Measurements from ENCODE around the gene UBE3A.
"Not testable (repeated sequence)": the region's sequence is repeated elsewhere in the genome, so short reads cannot be mapped to it uniquely, and the experiment has no call there.

UBE3A gene

DNA sequence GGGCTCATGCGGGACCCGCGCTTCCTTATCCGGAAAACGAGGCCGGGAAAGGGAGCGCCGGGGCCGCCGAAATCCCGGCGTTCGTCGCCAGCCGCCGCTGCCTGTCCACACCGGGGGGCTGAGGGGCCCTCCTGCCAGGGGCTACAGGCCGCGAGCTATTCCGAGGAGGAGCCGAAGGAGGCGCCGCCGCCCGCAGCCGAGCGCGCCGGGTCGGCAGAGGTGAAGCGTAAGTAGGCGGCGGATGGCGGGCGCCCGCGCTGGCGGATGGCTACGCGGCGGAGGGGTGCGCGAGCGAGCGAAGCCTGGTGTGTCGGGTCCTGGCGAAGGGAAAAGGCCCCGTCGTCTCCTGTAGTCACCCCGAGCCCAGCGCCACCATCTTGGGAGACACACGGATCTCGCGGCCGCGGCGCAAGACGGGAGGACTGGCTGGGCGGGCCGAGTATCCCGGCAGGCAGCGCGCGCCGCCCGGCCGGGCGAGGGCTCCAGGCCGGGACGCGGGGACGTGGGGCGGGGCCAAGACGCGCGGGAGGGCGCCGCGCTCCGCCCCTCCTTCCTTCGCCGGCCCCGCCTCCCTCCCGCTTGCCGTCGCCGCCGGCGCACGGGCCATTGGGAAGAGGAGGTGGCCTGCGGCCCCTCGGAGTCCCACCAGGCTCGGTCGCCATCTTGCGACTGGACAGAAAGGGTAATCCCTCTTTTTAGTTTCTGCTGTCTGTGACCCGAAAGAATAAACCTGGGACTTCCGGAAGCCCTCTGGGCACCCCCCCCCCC lies at the start of gene UBE3A:
Gene UBE3A, minus strand, starts transcription at position 424 of the 768 bp plus-strand sequence. CDS start 29,917 bp downstream, outside the sequence.
- DNase-seq: peak; percentile 81 to 96 (median 96)

GRCh38 chr15:25487226-25487884 lies 48.5 kb upstream of the UBE3A start:
- no peak for DNase-seq

- DNase-seq: no peak
Observed at GRCh38 chr15:25486051-25486450, 47.2 kb upstream of the UBE3A start.

DNA sequence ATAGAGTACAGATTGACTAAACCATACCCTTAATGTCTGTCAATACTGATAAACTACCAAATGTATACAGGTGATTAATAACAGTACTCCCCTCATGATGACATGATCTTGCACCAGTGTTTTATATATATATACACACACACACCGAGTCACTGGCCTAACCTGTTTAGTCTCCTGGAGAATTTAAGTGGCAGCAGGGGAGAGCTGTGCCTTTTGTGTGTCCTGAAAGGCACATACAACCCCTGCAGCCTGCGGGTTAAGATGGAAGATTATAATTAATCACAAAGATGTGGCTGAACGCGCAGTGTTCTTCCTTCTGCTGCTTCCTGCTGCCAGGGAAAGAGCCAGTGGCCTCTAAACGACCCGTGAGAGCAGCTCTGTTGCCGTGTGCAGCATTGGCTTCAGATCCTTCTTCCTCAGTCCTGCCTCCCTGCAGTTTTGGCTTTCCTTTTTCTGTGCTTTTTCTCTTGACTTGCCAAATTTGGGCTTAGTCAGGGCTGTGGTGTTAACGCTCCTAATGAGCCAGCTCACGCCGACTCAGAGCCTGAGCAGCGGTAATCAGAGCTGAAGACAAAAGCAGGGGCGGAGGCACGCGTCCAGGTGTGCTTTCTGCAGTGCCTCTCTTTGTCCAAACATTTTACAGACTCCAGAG lies 42.5 kb upstream of the UBE3A start:
- peak; percentile 5 to 96 (median 85) for DNase-seq

DNA sequence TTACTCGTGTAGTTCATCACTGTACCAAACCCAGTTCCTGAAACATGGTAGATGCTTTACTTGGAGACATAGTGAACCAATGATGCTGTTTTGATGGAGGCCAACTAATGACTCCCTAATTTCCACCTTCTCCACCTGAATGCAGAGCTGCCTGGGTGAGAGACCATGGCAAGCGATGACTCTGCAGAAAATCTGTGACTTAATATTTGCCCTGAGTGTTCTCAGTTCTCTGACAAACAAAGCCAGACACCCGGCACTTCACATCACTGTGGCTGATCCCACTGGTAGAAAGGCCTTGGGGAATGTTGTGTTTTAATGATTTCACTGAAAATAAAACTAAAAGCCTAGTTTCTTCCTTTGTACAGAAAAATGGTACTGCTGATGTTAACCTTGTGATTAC lies 39.5 kb upstream of the UBE3A start:
- peak in 1 of 3 experiments; percentile 18 for DNase-seq

DNA sequence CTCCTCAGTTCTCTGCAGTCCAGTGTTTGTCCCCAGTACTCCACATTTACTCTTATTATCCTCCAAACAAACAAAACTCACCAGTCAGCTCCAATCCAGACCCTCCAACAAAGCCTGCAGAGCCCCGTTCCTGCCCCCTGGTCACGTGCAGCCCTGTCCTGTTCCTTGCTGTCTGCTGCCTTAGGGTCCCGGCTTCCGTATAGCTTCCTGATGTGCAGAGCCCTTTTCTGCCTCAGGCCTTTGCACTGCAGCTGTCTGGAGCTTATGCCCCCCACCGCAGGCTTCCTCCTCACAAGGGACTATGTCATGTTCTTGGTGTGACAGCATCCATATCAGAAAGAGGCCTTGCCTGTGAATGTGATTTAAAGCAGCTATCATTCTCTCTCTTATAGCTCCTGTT lies 39.0 kb upstream of the UBE3A start:
- DNase-seq: no peak

- DNase-seq: no peak
Observed at GRCh38 chr15:25474251-25474650, 35.4 kb upstream of the UBE3A start.

- no peak for DNase-seq
Observed at GRCh38 chr15:25470230-25470629, 31.4 kb upstream of the UBE3A start.

GRCh38 chr15:25469377-25469776 lies 30.6 kb upstream of the UBE3A start:
- DNase-seq: no peak

GRCh38 chr15:25468611-25469010 lies 29.8 kb upstream of the UBE3A start:
- DNase-seq: no peak

DNA sequence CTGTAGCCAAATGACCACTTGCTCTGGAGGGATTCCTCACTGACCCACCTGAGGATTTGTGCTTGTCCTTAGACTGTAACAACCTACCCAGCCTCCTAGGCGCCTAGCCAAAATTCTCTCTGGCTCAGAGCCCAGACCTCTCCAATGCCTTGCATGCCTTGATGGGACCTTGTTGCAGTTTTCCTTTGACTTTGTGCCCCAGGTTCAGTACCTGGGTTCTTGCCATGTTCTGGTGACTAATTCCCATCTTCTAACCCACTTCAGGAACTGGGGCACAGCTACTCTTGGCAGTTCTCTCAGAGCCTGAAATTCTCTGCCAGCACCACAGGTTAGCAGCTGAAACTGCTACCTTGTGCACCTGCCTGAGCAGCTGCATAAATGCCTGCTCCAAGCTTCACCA lies 27.0 kb upstream of the UBE3A start:
- DNase-seq: no peak

DNA sequence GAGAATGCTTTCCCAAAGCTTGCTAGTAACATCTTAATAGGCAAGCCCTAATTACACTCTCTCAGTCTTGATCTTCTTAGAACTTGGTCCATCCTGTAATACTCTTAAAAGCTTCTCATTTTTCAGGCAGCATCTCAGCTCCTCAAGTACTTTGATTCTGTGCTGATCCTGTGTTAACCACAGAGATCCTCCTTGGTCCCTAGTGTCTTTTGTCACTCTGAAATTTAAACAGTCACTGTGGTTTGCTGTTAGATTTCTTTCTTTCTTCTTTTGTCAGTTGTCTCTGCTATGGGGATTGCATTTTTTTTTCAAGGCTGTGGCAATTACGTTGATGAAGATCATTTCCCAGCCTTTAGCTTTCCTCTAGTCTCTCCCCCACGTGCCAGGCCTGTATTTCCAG lies 26.0 kb upstream of the UBE3A start:
- no peak for DNase-seq

GRCh38 chr15:25464383-25464782 lies 25.6 kb upstream of the UBE3A start:
- DNase-seq: no peak

DNA sequence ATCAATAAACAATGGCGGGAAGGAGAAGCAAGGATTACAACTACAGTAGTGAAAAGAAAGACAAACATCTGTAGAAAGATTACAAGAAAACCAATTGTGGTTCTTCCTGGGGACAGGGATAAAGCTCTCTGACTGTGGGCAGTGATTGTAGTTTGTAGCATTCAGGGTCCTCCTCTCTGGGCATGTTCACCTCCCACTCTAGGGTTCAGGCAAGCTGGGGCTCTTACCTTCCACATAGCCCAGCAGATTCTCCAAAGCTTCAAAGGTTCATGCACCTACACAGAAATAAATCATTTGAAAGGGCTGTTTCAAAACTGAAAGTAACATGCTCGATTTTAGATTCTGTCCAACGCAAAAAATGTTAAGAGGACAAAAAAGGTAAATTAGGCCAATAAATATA lies 17.4 kb upstream of the UBE3A start:
- DNase-seq: no peak

DNA sequence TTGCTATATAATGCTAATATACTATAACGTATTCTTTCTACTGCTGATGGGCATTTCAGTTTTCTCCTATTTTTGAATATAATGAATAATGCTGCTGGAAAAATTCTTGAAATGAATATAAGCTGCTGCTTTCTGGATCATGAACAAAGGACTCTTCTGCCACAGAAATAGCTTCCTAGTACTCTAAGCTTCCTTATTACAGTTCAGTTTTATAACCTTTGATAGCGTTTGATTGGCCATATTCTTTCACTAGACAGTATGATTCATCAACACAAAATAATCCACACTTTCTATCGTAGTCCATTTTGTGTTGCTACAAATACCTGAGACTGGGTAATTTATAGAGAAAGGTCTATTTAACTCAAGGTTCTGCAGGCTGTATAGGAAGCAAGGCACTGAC lies 16.4 kb upstream of the UBE3A start:
- DNase-seq: no peak

GRCh38 chr15:25454771-25455170 lies 15.9 kb upstream of the UBE3A start:
- no peak for DNase-seq

DNA sequence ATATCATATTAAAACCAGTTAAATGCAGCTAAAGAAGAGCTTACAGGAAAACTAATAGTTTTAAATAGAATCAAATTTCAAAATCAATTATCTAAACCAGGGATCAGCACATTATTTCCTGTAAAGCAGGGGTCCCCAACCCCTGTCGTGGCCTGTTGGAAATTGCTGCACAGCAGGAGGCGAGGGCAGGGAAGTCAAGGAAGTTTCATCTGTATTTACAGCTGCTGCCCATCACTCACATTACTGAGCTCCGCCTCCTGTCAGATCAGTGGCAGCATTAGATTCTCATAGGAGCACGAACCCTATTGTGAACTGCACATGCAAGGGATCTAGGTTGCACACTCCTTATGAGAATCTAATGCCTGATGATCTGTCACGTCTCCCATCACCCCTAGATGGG lies 14.4 kb upstream of the UBE3A start:
- DNase-seq: not testable (repeated sequence)

GRCh38 chr15:25451501-25451900 lies 12.7 kb upstream of the UBE3A start:
- no peak for DNase-seq

DNA sequence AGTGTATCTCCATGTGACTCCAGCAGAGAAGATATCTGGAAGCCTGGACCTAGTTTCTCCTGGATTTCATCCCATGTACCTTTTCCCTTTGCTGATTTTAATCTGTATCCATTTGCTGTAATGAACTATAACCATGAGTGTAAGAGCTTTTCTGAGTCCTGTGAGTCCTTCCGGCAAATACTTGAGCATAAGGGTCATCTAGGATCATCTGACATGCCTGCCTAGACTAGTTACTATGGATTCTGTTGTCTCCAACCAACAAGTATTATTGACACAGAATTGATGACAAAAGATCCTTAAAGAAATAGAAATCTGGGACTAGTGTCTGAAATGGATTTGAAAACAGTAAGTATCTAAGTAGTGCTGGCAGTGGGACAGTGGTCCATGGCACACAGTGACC lies 11.3 kb upstream of the UBE3A start:
- no peak for DNase-seq

DNA sequence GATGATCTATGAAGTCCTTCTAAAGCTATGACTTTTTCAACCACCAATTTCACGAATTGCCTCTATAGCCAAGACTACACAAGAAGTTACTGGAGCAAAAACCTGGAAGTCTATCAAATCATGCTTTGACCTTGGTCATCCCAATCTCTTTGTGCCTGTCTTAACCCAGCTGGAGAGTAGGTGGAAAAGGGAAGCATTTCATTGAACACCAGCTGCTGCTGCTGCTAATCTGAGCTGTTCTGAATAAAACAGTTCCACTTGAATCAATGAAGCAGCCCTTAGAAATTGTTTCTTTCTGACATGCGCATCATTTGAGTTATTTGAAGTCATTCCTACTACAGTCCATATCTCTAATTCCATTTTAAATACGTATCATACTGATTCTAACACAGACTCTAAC lies 7.3 kb upstream of the UBE3A start:
- DNase-seq: no peak

GRCh38 chr15:25445412-25445811 lies 6.6 kb upstream of the UBE3A start:
- DNase-seq: no peak

DNA sequence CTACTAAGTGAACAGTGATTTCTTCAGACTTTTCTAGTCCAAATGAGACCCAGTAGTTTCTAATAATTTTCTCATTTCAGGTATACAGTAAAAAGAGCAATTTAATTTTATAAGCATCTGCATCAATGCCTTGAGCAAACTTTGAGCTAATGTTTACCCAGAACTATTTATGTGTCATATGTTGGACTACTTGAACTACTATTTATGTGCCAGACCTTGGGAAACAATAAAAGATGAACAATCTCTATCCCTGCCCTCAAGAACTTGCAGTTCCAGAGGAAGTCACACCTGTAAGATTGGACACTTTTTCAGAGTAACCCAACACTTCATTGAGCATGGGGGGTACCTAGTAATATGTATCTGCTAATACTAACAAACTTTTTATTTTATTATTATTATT lies 2.3 kb upstream of the UBE3A start:
- no peak for DNase-seq

GRCh38 chr15:25439369-25439836 lies 579 bp upstream of the UBE3A start:
- no peak for DNase-seq
